ENCODE results near the gene KLHL33. TPM values are rescaled to one million over a fixed set of nuclear protein-coding genes. Genes with fewer than 3 reads are reported as not detected.

Gene KLHL33
- total RNA-seq, 1 experiment from 2014 or later, result 0.14 TPM

DNA sequence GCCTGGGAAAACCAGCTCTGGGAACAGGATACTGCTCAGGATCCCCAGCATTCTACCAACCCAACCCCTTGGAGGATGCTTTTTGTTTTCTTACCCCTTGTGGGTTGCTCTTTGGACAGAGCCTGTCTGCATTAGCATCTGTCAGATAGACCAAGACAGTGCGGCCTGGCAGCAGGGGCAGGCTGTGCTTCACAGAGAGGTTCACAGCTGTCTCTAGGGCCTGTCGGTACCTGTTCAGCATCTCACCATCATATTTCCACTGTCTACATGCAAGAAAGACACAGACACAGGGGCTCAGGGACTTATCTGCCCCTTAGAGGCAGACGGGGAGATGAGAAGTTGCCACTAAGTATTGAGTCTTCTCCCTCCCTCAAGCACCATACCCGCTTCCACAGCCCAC, 44.5 kb downstream of the KLHL33 start:
- no peak overlapping the region for H3K27ac Mint-ChIP-seq (ENCODE audit: low read depth, unreplicated experiment)
- H3K27me3 Mint-ChIP-seq (ENCODE audit: insufficient read depth, unreplicated experiment), result no peaks in the 10 kb centered on the region
- no peaks in the 10 kb centered on the region for H3K9me3 Mint-ChIP-seq (ENCODE audit: unreplicated experiment)
- H3K4me1 Mint-ChIP-seq (ENCODE audit: insufficient read depth, unreplicated experiment), result no peaks in the 10 kb centered on the region
- peaks cover 79% of the 10 kb centered on the region for H3K36me3 Mint-ChIP-seq (ENCODE audit: insufficient read depth, unreplicated experiment)
- BruUV-seq (replicated peaks), result no TSS peak
- ChIA-PET POLR2A (interaction anchor here (0.9 to 1.1 kb wide), 3 partner anchors 10 to 290 kb away, joined by 3 read pairs; no protein-coding TSS in a partner anchor), CTCF (interaction anchor here (1.3 to 1.4 kb wide), 2 partner anchors 10 kb away, joined by 3 read pairs; no protein-coding TSS in a partner anchor)
- DNase-seq (ENCODE audit: unreplicated experiment), result no peak
- intact Hi-C loops (cut with micrococcal nuclease), result no loop called here
- no peak overlapping the region for H3K4me3 Mint-ChIP-seq (ENCODE audit: unreplicated experiment)
- TF ChIP-seq, protein P1, sequence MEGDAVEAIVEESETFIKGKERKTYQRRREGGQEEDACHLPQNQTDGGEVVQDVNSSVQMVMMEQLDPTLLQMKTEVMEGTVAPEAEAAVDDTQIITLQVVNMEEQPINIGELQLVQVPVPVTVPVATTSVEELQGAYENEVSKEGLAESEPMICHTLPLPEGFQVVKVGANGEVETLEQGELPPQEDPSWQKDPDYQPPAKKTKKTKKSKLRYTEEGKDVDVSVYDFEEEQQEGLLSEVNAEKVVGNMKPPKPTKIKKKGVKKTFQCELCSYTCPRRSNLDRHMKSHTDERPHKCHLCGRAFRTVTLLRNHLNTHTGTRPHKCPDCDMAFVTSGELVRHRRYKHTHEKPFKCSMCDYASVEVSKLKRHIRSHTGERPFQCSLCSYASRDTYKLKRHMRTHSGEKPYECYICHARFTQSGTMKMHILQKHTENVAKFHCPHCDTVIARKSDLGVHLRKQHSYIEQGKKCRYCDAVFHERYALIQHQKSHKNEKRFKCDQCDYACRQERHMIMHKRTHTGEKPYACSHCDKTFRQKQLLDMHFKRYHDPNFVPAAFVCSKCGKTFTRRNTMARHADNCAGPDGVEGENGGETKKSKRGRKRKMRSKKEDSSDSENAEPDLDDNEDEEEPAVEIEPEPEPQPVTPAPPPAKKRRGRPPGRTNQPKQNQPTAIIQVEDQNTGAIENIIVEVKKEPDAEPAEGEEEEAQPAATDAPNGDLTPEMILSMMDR (IDR thresholded peaks at IDR 0.05; ENCODE audit: unreplicated experiment), result no peak

DNA sequence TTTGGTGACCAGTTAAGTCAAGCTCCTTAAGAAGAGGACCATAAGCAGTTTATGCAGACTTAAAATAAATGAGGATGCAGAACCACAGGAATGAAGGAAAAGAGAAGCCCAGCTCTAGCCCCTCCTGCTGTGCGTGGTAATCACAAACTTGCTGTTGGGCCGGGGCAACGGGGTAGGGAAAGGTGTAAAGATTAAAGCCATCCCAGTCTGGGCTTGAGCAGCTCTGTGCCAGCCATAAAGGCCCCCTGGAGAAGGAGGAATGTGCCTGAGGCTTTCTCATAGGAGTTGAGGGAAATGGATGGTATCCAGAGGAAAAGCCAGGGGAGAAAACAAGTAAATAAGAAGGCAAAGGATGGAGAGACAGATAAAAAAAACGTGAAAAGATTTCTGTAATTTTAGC, 47.8 kb downstream of the KLHL33 start:
- Mint-ChIP-seq H3K9me3 (ENCODE audit: unreplicated experiment) (no peaks in the 10 kb centered on the region), H3K27me3 (ENCODE audit: insufficient read depth, unreplicated experiment) (no peaks in the 10 kb centered on the region), H3K4me3 (ENCODE audit: unreplicated experiment) (no peak overlapping the region), H3K27ac (ENCODE audit: low read depth, unreplicated experiment) (no peak overlapping the region), H3K36me3 (ENCODE audit: insufficient read depth, unreplicated experiment) (peaks cover 82% of the 10 kb centered on the region), H3K4me1 (ENCODE audit: insufficient read depth, unreplicated experiment) (no peaks in the 10 kb centered on the region)
- BruUV-seq (replicated peaks), result no TSS peak
- TF ChIP-seq, protein P1 (IDR thresholded peaks at IDR 0.05; ENCODE audit: unreplicated experiment), result no peak
- CTCF ChIA-PET, result no interaction called here
- no peak for DNase-seq (ENCODE audit: unreplicated experiment)
- POLR2A ChIA-PET, result interaction anchor here (1.7 kb wide), 1 partner anchor 45 kb away, joined by 5 read pairs; the partner anchor contains the start of gene PARP2
- intact Hi-C loops (cut with micrococcal nuclease), result no loop called here

DNA sequence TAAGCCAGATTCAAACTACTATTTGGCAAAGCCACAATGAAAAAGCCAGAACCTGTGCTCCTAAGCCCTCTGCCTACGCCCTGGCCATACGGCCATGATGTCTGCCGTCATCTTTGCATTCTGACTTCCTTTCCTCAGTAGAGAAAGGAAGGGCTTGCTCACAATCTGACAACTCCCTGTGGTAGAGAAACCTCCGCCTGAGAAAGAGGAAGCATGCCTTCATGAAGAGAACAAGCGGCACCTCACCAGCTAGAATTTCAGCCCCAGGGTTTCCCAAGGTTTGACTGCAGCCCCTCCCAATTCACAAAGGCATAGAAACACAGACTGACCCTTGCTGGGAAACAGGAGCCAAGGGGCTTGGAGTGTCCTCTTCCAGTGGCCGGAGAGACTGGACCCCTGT, 48.4 kb downstream of the KLHL33 start:
- intact Hi-C loops (cut with micrococcal nuclease), result no loop called here
- H3K9me3 Mint-ChIP-seq (ENCODE audit: unreplicated experiment), result no peaks in the 10 kb centered on the region
- peaks cover 76% of the 10 kb centered on the region for H3K36me3 Mint-ChIP-seq (ENCODE audit: insufficient read depth, unreplicated experiment)
- H3K4me3 Mint-ChIP-seq (ENCODE audit: unreplicated experiment), result no peak overlapping the region
- no peaks in the 10 kb centered on the region for H3K27me3 Mint-ChIP-seq (ENCODE audit: insufficient read depth, unreplicated experiment)
- H3K27ac Mint-ChIP-seq (ENCODE audit: low read depth, unreplicated experiment), result no peak overlapping the region
- H3K4me1 Mint-ChIP-seq (ENCODE audit: insufficient read depth, unreplicated experiment), result no peaks in the 10 kb centered on the region
- ChIA-PET CTCF (no interaction called here), POLR2A (interaction anchor here (1.7 kb wide), 1 partner anchor 44 kb away, joined by 5 read pairs; the partner anchor contains the start of gene PARP2)
- BruUV-seq (replicated peaks), result no TSS peak
- DNase-seq (ENCODE audit: unreplicated experiment), result no peak
- TF ChIP-seq, protein P1 (IDR thresholded peaks at IDR 0.05; ENCODE audit: unreplicated experiment), result no peak

DNA sequence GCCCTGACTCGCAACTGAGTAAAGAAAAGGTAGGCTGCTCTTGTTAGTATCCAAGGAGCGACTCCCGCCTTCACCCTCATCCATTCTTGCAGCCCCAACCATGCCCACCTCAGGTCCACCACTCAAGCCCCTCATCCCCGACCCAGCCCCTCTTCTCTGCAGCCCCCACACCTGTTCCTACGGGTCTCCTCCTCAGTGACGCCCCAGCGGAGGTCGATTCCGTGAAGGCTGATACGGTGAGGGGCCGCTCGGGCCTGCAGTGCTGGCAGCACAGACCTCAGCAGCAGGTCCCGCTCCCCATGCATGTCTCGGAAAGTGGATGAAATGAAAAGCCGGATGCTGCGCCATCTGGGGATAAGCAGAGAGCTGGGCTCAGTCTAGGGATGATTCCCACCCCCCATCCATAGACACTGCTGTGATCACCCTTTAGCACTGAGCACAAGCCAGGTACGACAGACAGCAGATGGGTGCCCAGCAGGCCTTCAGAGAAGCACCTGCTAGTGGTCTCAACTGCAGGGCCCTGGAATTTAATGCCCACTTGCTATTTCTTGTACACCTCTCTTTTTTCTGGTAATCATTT, 49.6 kb downstream of the KLHL33 start:
- no peak overlapping the region for H3K27ac Mint-ChIP-seq (ENCODE audit: low read depth, unreplicated experiment)

More for the DNA sequence above, 49.6 kb downstream of the KLHL33 start:
- H3K4me1 Mint-ChIP-seq (ENCODE audit: insufficient read depth, unreplicated experiment), result no peaks in the 10 kb centered on the region
- TF ChIP-seq, protein P1 (IDR thresholded peaks at IDR 0.05; ENCODE audit: unreplicated experiment), result no peak
- DNase-seq (ENCODE audit: unreplicated experiment), result no peak
- ChIA-PET CTCF (interaction anchor here (2.3 kb wide), 1 partner anchor 59 kb away, joined by 8 read pairs; no protein-coding TSS in a partner anchor), POLR2A (interaction anchor here (0.6 kb wide), 1 partner anchor 15 kb away, joined by 3 read pairs; no protein-coding TSS in a partner anchor)
- no TSS peak for BruUV-seq (replicated peaks)
- no peaks in the 10 kb centered on the region for H3K27me3 Mint-ChIP-seq (ENCODE audit: insufficient read depth, unreplicated experiment)
- H3K9me3 Mint-ChIP-seq (ENCODE audit: unreplicated experiment), result no peaks in the 10 kb centered on the region
- H3K36me3 Mint-ChIP-seq (ENCODE audit: insufficient read depth, unreplicated experiment), result peaks cover 64% of the 10 kb centered on the region
- intact Hi-C loops (cut with micrococcal nuclease), result no loop called here
- H3K4me3 Mint-ChIP-seq (ENCODE audit: unreplicated experiment), result no peak overlapping the region

All from MCF 10A (cell line).